HG03460 (cell line): Measurements from ENCODE around the gene TYRO3.
"Not testable (repeated sequence)": the region's sequence is repeated elsewhere in the genome, so short reads cannot be mapped to it uniquely, and the experiment has no call there.

Experiments used
- ATAC-seq: cut with Tn5 transposase; IDR thresholded peaks from one replicate; pipeline ENCODE4 v1.9.1; 2021; ENCODE audit not compliant: unreplicated experiment

Gene TYRO3

DNA sequence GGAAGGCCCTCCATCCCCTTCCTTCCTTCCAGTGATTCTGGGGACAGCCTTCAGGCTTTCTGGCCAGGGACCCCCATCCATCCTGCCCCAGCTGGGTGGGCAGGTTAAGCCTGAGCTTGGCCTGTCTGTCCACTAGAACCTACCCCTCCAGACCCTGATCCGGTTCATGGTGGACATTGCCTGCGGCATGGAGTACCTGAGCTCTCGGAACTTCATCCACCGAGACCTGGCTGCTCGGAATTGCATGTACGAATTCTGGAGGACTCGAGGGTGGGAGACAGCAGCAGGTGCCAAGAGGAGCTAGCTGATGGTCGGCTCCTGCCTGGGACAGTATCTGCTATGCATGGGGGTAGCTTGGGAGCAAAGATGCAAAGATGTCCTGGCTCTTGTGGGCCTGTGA lies 13.9 kb downstream of the TYRO3 start:
- no peak for ATAC-seq

DNA sequence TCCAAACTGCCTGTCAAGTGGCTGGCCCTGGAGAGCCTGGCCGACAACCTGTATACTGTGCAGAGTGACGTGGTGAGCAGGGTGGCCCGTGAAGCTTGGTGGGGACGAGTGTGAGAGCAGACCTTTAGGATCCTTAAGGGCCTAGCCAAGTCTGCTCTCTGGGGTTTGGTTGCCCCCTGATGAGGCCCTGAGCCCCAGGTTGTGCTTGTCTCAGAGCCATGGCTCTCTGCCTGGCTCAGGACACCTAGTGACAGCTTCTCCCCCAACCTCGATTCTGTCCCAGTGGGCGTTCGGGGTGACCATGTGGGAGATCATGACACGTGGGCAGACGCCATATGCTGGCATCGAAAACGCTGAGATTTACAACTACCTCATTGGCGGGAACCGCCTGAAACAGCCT lies 14.4 kb downstream of the TYRO3 start:
- ATAC-seq, result no peak

DNA sequence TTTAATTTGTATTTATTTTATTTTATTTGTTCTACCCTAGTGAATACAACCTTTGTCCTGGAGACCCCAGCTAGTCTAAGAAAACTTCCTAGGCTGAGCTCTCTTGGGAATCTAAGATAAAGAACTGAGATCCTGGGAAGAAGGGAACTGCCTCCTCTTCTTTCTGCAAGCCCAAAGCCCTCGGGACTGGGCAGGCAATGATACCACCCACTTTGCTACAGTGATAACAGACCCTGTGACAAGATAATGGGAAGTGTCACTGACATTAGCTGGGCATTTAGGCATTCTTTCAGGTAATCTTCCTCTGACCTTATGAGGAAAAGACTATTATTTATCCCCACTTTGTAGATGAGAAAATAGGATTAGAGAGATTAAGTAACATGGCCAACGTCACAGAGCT lies 15.1 kb downstream of the TYRO3 start:
- no peak for ATAC-seq

DNA sequence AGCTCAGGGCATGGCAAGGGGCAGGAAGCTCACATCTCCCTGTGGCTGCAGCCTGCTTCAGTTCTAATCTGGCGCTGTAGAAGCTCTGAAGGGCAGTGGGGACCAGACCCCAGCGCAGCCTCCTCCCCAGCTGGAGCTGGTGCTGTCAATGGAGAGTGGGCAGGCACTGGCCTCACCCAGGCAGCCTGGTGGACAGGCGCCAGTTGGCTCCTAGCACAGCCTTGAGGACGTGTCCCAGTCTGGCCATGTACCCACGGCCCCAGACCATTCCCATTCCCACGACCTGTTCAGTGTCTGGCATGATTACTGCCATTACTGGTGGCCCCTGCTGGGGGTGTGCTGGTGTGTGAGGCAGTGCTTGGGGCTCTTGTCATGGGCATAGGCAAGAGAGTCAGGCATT lies 16.3 kb downstream of the TYRO3 start:
- ATAC-seq, result no peak

DNA sequence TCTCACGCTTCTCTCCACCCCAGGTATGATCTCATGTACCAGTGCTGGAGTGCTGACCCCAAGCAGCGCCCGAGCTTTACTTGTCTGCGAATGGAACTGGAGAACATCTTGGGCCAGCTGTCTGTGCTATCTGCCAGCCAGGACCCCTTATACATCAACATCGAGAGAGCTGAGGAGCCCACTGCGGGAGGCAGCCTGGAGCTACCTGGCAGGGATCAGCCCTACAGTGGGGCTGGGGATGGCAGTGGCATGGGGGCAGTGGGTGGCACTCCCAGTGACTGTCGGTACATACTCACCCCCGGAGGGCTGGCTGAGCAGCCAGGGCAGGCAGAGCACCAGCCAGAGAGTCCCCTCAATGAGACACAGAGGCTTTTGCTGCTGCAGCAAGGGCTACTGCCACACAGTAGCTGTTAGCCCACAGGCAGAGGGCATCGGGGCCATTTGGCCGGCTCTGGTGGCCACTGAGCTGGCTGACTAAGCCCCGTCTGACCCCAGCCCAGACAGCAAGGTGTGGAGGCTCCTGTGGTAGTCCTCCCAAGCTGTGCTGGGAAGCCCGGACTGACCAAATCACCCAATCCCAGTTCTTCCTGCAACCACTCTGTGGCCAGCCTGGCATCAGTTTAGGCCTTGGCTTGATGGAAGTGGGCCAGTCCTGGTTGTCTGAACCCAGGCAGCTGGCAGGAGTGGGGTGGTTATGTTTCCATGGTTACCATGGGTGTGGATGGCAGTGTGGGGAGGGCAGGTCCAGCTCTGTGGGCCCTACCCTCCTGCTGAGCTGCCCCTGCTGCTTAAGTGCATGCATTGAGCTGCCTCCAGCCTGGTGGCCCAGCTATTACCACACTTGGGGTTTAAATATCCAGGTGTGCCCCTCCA lies 19.1 kb downstream of the TYRO3 start:
- ATAC-seq, result no peak

DNA sequence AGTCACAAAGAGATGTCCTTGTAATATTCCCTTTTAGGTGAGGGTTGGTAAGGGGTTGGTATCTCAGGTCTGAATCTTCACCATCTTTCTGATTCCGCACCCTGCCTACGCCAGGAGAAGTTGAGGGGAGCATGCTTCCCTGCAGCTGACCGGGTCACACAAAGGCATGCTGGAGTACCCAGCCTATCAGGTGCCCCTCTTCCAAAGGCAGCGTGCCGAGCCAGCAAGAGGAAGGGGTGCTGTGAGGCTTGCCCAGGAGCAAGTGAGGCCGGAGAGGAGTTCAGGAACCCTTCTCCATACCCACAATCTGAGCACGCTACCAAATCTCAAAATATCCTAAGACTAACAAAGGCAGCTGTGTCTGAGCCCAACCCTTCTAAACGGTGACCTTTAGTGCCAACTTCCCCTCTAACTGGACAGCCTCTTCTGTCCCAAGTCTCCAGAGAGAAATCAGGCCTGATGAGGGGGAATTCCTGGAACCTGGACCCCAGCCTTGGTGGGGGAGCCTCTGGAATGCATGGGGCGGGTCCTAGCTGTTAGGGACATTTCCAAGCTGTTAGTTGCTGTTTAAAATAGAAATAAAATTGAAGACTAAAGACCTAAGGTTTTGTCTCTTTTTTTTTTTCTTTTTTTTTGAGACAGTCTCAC lies 19.8 kb downstream of the TYRO3 start:
- ATAC-seq, result no peak

DNA sequence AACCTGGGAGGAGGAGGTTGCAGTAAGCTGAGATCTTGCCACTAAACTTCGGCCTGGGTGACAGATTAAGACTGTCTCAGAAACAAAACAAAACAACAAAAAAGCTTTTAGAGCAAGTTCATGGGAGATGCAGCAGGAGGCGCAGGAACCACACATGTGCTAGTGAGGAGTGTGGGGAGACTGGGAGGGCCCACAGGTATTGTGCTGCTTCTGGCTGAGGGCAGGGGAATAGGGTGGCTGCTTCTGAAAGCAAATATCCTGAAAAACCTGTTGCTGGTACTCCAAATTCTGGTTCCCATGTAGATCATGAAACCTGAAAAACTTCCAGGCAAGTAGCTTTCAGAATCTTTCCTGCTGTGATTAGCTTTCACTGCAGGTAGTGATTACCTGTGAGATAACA lies 22.1 kb downstream of the TYRO3 start:
- no peak for ATAC-seq

DNA sequence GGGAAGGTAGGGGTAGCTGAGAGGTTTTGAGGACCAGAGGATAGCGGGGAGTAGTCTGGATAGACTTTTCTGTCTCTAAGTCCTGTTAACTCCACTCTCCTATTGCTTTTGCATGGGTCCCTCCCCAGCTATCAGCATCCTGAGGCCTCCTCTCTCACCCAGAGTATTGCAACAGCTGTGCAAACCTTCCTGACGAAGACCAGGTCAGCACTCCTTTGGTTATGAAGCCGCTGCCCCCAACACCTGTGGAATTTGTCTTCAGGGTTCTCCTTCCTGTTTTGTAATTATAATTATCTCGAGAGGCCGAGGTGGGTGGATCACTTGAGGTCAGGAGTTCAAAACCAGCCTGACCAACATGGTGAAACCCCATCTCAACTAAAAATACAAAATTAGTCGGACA lies 24.8 kb downstream of the TYRO3 start:
- ATAC-seq, result no peak

DNA sequence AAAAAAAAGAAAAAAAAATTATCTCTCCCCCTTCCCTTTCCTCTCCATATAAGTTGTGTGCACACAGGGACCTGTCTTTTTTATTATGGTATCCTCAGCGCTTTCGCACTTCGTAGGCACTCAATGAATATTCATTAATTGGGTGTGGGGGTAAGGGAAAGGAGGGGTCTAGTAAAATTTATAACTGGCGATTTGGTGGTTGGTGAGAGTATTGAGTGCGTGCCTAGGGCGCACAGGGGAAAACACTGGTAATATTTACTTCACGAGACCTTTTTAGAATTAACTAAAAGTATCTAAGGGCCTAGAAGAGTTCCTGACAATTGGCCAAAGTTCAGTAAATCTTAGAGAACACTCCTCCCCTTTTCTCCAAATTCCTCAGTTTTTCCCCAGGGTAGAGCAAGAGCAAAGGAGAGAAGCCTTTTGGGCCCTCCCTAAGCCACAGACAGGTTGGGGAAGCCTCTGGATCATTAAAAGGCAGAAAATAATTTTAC lies 25.7 kb downstream of the TYRO3 start:
- ATAC-seq, result no peak

DNA sequence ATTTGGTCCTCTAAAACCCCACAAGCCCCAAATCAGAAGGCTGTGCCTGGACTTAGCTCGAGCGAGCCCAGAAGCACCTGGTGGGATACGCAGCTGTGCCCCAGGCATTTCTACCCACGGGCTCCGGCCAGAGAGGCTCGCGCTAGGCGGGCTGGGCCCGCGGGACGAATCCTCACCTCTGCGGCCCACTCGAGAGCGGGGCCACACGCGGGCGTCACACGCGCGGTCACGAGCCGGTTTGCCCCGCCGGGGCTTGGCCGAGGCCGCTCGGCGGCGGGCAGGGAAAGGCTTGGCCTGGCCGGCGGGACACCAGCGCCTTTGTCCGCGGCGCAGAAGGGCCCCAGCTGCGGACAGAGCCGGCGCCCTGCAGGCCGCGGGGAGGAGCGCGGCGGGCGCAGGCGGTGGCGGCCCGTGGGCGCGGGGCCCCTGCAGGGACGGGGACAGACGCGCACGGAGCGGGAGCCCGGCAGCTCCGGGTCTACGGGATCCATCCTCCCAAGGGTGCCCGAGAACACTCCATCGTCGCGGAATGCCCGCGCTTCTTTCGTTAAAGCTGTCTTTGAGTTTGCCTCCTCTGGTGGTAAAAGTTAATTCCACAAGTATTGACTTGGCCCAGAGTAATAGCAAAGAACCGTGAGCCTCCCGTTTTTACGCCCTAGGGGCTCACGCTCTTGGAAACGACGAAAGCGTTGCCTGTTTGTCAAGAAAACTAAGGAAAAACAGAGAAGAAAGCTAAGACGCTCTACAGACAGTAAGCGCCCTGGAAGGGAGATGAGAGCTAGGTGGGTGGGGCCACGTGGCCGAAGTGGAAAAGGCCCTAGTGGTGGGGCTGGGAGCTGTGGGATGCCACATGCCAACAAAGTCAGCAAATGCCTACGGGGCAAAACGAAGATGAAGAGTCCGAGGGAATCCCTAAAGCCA lies 26.4 kb downstream of the TYRO3 start:
- no peak for ATAC-seq

DNA sequence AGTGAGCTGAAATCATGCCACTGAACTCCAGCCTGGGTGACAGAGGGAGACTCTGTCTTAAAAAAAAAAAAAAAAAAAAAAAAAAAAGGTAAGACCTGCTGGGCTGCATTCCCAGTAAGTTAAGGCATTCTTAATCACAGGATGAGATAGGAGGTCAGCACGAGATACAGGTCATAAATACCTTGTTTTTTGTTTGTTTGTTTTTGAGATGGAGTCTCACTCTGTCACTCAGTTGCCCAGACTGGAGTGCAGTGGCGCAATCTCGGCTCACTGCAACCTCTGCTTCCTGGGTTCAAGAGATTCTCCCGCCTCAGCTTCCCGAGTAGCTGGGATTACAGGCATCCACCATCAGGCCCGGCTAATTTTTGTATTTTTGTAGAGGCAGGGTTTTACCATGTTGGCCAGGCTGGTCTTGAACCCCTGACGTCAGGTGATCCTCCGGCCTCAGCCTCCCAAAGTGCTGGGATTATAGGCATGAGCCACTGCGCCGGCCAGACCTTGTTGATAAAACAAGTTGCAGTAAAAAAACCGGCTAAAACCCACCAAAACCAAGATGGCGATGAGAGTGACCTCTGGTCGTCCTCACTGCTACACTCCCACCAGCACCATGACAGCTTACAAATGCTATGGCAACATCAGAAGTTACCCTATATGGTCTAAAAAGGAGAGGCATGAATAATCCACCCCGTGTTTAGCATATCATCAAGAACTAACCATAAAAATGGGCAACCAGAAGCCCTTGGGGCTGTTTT lies 27.7 kb downstream of the TYRO3 start:
- ATAC-seq, result not testable (repeated sequence)

DNA sequence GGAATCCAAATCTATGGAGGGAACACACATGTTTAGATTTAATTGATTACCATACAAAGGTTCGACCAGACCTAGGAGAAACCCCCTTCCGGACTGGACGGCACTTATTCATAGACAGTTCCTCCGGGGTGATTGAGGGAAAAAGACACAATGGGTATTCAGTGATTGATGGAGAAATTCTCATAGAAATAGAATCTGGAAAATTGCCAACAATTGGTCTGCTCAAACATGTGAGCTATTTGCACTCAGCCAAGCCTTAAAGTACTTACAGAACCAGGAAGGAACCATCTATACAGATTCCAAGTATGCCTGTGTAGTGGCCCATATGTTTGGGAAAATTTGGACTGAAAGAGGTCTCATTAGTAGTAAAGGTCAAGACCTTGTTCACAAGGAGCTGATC lies 30.0 kb downstream of the TYRO3 start:
- ATAC-seq, result not testable (repeated sequence)

DNA sequence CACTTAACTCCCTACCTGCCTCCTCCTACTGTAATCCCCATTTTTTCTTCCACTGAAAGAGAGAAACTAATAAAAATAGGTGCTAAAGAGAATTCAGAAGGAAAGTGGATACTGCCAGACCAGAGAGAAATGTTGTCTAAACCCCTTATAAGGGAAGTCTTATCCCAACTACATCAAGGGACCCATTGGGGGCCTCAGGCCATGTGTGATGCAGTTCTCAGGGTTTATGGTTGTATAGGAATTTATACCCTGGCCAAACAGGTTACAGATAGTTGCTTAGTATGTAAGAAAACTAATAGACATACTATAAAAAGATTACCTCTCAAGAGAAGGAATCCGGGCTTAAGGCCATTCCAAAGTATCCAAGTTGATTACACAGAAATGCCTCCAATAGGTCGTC lies 30.6 kb downstream of the TYRO3 start:
- ATAC-seq, result not testable (repeated sequence)

DNA sequence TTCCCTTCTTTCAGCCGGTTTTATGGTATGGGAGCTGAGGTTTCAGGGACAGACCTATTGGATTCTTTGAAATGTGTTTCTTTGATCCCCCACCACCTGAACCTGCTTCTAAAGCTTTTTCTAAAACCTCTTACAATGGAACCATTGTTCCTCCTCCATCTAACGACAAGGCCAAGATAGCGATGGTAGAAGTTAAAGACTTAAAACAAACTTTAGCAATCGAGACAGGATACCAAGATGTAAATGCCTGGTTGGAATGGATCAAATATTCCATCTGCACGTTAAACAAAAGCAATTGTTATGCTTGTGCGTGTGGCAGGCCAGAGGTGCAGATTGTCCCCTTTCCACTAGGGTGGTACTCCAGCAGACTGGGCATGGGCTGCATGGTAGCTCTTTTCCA lies 32.2 kb downstream of the TYRO3 start:
- not testable (repeated sequence) for ATAC-seq

DNA sequence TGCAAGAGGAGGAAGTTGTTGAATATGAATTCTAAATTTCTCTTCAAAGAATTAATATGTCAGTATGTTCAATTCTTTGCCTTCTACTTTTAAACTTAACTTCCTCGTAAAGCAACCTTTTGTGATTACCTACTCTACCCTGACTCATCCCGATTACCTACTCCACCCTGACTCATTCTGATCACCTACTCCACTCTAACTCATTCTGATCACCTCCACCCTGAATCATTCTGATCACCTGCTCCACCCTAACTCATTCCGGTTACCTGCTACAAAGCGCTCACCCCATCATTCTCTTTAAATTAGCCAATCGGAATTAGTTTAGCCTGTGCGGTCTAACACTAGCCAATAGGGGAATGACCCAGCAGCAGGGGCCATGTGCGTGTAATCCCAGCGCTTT lies 33.7 kb downstream of the TYRO3 start:
- not testable (repeated sequence) for ATAC-seq

DNA sequence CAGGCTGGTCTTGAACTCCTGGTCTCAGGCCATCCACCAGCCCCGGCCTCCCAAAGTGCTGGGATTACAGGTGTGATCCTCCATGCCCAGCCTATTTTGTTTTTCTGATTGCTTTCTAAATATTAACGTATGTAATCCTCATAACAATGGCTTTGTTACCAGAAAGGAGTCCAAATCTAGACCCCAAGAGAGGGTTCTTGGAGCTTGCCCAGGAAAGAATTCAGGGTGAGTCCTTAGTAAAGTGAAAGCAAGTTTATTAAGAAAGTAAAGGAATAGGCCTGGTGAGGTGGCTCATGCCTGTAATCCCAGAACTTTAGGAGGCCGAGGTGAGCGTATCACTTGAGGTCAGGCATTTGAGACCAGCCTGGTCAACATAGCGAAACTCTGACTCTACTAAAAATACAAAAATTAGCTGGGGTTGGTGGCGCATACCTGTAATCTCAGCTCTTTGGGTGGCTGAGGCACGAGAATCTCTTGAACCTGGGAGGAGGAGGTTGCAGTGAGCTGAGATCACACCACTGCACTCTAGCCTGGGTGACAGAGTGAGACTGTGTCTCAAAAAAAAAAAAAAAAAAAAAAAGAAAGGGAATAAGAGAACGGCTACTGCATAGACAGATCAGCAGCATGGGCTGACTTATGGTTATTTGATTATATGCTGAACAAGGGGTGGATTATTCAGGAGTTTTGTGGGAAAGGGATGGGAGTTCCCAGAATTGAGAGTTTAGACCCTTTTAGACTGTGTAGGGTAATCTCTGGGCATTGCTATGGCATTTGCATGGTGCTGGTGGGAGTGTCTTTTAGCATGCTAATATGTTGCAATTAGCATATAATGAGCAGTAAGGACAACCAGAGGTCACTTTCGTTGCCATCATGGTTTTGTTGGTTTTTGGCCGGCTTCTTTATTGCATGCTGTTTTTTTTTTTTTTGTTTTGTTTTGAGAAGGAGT lies 36.1 kb downstream of the TYRO3 start:
- no peak for ATAC-seq

DNA sequence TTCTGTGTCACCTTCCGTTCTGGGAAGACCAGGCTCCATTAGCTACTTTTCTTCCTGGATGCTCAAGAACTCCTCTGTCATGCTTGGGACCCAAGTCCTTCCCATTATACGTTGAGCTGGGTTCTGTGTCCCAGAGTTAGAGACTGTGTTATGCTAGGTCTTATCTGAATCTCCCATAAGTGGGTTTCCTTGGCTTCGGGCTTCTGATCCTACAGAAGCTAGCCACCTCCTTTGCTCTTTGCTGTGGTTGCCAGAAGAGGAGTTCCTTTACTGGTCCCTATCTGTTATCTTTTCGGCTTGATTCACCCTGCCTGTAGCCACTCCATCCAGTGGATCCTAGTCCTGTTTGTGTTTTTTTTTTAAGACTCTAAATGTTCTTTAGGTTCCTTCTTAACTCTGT lies 38.0 kb downstream of the TYRO3 start:
- no peak for ATAC-seq

DNA sequence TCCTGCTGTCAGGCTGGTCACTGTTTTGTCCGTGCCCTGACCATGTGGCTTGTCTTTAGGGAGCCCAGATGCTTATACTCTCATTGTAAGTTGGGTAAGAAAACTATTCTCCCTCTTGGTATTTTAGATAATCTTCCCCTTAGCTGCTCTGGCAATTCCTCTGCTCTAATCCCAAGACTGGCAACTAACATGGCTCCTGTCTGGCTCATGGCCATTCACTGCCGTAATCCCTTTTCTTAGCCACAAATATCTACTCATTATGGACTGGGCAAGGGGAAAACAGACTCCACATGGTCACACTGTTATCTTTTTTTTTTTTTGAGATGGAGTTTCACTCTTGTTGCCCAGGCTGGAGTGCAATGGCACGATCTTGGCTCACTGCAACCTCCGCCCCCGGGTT lies 38.8 kb downstream of the TYRO3 start:
- no peak for ATAC-seq

DNA sequence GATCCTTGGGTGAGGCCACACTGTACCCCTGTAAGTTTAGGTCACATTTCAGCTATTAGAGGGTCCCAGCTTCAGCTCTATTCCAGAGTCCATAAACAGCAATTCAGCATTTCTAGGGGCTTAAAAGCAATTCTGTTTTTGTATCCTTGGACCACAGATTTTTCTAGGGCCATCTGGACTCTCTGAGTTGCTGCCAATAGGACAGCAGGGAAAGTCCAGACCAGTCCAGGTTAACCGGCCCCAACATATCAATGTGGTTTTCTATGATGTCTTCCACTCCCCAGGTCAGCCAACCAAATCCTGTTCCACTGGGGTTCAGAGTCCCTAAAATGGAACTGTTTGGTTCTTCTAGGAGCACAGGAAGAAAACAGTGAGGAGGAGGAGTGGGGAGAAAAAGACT lies 40.0 kb downstream of the TYRO3 start:
- ATAC-seq, result no peak
